HG03060 (cell line): Measurements from ENCODE around the gene SUN3.
"Not testable (repeated sequence)": the region's sequence is repeated elsewhere in the genome, so short reads cannot be mapped to it uniquely, and the experiment has no call there.

Experiments
- ATAC-seq: cut with Tn5 transposase; IDR thresholded peaks from one replicate; pipeline ENCODE4 v1.9.1; 2021; ENCODE audit warnings: low read depth, moderate number of reproducible peaks; ENCODE audit not compliant: unreplicated experiment

SUN3 gene

DNA sequence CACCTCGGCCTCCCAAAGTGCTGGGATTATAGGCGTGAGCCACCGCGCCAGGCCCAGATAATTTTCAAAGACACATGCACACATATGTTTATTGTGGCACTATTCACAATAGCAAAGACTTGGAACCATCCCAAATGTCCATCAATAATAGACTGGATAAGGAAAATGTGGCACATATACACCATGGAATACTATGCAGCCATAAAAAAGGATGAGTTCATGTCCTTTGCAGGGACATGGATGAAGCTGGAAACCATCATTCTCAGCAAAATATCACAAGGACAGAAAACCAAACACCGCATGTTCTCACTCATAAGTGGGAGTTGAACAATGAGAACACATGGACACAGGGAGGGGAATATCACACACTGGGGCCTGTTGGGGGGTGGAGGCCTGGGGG is 48.3 kb downstream of the SUN3 start:
- not testable (repeated sequence) for ATAC-seq

DNA sequence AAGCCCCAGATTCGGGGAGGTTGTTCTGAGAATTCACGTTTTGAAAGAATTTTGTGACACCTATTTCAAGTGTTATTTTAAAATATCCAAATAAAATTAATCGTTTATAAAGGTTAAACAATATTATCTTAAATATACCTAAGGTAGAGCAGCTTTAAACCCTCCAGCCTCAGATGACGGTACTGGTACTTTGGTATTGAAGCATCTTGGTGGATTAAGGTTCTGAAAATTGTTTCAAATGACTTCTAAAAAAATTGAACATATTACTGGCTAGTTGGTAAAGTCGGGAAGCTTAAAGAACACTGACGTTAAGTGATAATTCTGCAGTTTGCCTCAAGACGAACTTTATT is 49.1 kb downstream of the SUN3 start:
- no peak for ATAC-seq

DNA sequence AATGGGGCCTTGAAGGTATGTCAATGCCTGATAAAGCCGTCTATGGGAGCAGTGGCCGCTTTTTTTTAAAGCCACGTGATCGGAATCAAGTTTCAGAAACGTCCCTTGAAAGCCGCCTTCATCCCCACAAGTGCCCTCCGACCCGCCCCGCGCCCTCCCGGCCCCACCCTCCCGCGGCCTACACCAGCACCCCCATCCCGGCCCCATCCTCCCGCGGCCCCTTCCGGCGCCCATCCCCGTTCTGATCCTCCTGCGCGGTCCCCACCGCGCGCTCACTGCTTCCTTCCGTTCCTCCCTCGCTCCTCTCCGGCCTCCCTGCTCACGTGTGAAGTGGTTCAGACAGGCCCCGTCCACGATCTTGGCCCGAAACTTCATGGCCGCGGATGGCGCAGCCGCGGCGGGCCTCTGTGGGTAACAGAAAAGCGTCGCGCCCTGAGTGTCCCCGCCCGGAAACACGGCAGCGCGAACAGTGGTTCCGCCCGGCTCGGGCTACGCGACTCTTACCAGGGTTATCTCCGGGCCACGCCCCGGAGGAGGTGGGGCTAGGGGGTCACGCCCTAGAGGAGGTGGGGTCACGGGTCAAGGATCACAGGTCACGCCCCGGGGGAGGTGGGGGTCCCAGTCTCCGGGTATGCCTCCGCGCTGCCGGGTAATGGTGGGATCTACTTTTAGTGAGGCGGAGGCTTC is 49.6 kb downstream of the SUN3 start, which contains the start of gene HUS1:
HUS1 (minus strand) TSS at position 471 of the 687 bp plus-strand sequence; CDS start at position 375, 96 bp downstream.
- ATAC-seq: peak; percentile 83

DNA sequence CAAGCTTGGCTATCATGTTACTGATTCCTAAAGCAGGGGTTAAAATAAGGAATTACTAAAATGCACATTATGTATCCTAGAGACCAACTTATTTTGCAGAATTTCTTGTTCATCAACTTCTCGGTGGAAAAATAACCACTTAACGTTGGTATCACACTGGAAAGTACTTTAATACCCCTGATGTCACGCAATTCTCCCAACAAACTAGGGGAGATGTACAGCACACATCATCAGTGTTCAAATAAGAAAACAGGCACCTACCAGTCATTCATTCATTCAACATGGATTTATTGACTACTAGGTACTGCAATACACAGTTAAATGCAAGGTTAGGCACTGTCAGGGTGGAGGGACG is 50.1 kb downstream of the SUN3 start:
- ATAC-seq: no peak

DNA sequence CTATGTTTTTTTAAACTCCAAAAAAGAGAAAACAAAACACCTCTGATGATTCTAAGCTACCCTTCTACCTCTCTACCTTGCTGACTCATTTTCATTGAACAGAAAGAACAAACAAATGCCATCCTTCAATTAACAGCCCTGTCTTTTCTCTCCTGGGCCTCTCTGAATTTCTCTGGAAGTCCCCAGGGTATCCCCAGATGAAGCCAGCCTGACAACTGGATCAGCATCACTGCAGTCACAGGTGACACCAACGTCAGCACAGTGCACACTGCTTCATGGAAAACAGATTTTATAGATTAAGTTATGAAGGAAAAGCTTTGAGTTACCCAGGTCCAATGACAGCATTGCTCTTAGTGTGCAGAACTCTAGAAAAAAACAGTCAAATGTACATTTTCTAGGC is 55.2 kb downstream of the SUN3 start:
- no peak for ATAC-seq

DNA sequence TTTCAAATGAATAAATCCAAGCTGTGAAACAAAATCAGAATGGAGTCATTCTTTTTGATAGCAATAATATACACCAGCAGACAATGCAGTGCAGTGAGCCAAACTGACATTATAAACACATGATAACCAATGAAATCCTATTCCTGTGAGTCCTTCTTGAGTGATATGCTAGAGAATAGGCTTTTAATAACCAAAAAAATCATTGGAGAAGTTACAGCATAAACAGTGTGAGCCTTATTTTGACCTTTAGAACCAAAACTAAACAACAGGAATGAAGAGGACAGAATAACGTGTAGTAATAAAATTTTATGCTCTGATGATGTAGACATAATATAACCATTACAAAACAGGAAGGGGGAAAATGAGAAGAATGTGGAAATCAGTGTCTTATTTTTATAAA is 58.1 kb downstream of the SUN3 start:
- no peak for ATAC-seq

DNA sequence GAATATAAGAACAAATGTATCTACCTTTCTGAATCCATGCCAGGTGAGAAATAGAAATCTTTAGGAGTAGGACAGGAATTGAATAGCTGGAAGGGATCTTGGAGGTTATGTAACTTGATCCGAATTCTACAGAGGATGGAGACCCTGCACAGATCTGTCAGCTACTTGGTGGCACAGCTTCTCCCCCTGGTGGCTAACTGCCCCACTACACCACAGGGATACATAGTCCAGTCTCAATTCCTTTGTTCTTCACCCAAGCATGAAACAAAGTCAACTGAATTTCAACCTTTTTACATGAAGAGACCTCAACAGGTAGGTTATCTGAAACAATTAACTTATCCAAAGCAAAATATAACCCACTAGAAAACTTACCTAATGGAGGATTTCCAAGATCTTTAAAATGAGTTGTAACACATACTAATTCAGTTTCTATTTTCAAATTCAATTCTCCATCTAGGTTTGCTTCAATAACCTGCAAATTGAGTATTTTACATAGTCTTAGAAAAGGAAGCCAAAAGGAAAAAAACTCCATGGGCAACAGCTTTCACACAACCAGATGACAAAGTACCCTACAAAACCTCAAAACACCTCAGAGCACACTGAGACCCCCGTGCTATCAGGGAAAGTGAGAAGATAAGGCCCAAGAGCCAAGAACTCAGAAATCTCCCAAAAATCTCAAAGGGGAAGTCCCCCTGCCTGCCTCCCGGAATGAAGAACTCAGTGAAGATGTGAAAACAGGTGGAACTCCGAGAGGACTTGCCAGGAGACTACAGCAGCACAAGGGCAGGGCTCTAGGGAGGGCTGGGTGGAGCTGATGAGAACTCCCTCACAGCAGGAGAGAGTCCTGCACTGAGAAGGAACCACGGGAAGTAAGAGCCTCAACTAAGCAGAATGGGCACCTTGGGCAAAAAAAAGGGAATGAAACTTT is 59.8 kb downstream of the SUN3 start:
- ATAC-seq: no peak

DNA sequence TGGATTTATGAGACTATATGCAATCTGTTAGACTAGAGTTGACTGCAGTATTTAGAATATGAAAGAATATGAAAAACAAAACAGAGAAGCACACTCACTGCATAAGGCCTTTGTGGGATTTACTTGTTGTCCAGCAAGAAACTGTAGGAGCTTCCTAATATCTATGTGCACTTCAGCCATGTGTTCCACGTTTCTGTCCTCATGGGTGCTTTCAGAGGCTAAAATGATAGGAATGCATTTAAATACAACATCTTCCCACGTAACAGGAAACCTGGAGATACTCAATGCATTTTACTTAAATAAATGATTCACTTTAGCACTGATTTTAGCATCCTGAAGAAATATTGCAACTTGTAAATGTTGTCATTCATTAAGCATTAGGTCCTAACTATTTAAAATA is 61.2 kb downstream of the SUN3 start:
- ATAC-seq: no peak

DNA sequence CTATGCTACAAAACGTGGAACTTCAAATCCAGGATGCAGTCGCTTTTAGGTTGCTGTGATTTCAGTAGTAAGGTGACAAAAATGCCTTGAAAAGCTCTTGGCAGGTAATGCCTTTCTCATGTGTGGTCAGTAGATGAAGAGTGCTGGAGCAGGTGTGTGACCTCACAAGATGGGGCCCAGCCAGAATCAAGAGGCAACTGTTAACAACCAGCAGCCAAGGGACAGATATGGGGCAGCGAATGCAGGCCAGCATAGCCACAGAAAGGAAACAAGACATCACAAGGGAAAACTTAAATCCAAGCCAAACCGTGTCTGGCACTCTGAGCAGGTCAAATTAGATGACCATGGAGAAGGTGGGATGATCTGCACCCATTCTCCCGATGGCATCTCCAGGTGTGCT is 61.8 kb downstream of the SUN3 start:
- ATAC-seq: no peak

DNA sequence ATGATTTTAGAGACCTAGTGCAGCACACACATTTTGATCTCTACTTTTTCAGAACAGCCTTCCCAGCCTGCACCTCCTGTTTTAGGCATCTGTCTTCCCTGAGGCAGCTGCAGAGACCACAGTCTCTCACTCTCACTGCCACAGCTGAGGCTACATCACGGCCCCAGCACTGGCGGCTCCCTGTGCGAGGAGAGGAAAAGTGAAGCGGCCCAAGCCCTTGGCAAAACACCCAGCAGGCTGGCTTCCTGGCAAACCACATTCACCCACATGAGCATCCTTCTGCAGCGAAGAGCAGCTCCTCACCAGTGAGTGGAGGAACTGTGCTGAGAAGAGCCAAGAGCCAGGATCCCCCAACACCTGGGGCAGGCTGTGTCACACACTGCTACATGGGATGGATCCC is 63.5 kb downstream of the SUN3 start:
- no peak for ATAC-seq

DNA sequence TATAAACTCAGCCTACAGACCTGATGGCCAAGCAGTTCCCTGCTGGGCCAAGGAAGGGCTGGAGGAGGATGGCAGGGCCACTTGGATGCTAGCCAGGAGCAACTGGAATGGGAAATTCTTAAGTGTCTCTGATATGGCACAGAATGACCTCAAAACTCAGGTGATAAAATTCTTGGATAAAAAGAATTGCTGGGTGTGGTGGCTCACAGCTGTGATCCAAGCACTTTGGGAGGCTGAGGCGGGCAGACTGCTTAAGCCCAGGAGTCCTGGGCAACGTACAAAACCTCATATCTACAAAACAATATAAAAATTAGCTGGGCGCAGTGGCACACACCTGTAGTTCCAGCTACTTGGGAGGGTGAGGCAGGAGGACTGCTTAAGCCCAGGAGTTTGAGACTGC is 66.6 kb downstream of the SUN3 start:
- no peak for ATAC-seq

DNA sequence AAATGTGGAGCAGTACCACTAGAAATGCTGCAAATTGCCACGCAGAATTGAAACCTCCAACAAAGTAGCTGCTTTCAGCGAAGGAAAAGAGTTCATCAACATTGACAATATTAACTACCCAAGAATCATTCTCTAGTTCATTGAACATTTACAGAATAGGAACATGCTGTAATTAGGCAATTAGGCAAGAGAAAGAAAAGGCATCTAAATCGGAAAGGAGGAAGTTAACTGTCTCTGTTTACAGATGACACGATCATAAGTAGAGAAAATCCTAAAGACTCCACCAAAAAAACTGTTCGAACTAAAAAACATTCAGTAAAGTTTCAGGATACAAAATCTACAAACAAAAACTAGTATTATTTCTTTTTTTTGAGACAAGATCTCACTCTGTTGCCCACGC is 71.8 kb downstream of the SUN3 start:
- no peak for ATAC-seq

DNA sequence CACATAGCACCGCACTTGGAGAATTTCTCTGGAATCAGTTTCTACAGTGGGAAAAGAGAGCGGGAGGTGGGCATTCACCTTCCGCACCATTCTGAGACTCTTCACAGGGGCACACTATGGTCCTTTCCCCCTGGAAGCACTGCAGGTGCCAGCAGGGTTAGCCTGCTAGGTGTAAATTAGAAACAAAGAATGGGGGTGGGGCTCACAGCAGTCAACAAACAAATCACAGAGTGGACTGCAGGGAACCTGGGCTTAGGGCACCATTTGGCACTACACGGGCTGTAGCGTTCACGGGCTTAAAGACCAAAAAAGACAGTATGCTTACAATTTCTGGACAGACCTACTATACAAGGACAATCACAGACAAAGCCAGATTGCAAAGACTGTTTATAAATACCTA is 72.7 kb downstream of the SUN3 start:
- no peak for ATAC-seq

DNA sequence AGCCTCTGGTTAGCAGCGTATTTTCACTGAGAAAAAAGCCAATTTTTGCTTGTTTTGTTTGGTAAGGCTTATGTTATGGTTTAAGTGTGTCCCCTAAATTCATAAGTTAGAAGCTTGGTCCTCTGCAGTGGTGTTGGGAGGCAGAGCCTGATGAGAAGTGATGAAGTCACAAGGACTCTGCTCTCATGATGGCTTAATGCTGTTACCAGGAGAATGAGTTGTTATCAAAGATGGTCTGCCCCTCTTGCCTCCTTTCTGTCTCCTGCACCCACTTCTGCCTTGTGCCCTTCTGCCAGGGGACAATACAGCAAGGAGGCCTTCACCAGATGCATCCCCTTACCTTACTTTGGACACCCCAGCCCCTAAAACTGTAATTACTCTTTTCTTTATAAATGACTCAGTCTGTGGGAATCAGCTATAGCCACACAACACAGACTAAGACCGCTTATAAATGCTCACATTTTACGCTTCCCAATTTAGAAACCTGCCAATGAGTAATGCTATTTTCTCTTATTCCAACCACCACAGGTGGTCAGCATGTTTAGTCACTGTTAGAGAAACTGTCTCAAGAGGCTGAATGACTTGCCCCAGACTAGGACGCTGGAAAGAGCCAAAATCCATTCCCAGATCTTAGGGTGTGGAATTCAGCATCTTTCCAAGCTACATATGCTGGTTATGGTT is 74.5 kb downstream of the SUN3 start:
- ATAC-seq: no peak

DNA sequence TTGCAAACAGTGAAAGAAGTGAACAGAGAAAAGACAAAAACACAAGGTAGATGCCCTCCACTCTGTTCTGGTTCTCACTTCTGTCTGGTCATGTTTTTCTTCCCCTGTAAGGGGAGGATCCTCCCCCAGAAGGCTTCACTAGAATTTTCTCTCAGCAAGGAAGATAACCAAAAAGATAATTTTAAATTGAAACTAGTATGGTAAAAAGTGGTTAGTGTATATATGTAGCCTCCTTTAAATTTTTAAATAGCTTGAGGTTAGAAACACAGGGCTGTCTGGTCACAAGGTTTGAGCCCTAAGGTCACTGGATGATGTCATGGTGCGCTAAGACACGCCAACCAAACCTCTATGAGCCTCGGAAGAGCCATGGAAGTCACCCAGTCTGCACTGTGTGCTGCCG is 75.1 kb downstream of the SUN3 start:
- no peak for ATAC-seq

DNA sequence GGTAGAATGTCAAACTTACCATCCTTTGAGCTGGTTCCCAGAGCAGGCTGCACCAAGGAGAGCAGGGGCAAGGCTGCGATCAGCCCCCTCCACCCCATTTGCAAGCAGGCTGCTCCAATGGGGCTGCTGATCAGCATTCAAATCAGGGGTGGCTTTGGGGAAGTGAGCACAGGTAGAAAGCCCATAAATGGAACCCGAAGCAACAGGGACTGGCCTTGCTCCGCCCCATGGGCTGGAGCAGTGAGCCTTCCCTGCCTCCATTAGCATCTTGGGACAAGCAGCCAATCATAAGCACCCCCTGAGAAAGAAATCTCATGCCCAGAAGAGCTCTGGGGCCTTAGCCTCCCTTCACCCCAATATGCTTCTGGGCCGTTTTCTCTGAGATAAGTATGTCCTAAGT is 76.7 kb downstream of the SUN3 start:
- ATAC-seq: no peak

DNA sequence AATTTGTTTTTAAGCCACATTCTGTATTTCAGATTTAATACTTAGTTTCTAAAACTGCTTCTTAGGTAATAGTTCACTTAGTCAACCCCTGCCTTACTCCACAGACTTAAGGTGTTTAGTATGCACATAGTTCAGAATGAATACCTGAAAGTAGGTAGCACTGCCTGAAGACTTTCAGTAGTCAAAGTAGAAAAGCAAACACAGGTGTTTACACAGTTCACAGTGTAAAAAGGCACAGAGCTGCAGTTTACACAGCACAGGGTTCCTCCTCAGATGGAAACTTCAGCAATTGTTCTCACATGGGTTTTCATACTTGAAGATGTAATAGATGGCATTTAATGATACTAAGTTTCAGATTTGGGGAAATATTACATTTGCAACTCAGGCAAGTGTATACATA is 77.5 kb downstream of the SUN3 start:
- no peak for ATAC-seq

DNA sequence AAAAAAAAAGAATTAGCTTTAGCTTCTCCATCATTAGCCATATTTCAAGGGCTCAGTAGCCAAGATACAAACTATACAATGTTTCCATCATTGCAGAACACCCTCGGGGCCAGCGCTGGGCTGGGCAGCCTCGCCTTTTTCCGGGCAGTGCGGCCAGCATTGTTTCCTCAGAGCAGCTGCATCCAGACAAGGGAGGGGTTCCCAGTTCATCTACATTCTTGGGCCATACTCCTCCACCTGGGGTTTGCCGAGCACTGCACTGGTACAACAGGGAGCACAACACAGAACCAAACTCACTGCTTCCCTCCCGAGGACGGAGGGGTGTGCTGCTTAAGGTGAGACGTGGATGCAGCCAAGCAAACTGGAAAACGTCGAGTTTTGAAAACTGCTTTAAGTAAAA is 78.2 kb downstream of the SUN3 start:
- ATAC-seq: no peak

DNA sequence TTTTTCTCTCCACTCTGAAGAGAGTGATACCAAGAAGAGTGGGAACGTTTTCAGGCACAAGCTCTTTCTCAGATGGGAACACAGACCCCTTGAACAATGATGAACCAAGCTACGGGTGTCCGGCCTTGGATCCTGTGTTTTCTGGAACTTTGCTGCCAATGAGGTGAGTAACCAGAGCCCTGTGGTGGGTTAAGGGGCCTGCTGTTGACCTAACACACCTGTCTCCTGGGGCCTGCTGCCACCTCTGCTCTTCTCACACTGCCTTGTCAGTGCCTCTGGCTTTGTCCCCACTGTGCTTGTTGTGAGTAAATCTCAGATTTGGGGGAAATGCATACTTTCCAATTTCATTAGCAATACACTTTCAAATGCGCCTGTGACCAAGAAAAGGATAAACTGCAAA is 79.2 kb downstream of the SUN3 start:
- ATAC-seq: no peak

DNA sequence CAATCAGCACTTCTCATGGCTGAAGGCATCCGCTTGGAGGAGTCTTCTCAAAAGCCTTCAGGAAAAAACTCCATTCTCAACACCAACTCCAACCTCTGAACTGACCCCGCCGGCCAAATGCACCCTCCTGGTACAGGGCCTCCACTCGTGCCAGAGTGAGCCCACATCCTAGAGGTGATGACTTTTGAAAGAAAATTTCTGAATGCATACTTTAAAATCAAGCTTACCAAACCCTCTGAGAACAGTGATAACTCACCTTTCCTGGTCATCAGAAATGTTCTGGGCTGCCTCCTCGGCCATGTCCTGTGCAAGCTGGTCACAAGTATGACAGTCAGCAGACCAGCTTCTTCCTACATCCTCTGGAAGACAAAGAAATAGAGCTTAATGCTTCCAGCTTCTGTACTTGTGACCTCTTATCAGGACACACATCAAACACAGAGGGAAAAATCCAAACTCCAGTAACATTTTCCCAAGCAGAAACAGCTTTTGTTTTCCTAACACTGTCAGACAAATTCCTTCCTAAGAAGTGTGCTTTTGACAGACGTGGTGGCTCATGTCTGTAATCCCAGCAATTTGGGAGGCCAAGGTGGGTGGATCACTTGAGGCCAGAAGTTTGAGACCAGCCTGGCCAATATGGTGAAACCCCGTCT is 80.6 kb downstream of the SUN3 start, which contains the start of gene PKD1L1:
PKD1L1 (minus strand) TSS at position 326 of the 650 bp plus-strand sequence; CDS start at position 300, 26 bp downstream.
- ATAC-seq: no peak

DNA sequence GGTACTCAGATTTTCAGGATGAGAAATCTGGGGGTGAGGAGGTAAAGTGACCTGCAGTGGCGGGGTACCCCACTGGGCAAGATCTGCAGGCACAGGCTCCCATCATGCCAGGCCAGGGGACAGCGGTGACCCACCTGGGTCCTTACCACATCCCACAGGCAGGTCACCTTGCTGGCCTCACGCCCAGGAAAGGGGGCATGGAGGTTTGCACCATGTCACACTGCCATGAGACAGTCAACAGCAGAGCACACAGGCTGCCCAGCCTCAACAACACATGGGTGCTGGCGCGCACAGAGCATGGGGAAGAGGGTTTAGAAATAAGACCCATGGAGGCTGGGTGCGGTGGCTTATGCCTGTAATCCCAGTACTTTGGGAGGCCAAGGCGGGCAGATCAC is 81.6 kb downstream of the SUN3 start:
- no peak for ATAC-seq
